ENCODE results near the gene EHD1. TPM values are rescaled to one million over a fixed set of nuclear protein-coding genes. Genes with fewer than 3 reads are reported as not detected.

EHD1 gene
- total RNA-seq, 6 donors from 2014 or later = 43.0 to 167 (median 103) TPM

DNA sequence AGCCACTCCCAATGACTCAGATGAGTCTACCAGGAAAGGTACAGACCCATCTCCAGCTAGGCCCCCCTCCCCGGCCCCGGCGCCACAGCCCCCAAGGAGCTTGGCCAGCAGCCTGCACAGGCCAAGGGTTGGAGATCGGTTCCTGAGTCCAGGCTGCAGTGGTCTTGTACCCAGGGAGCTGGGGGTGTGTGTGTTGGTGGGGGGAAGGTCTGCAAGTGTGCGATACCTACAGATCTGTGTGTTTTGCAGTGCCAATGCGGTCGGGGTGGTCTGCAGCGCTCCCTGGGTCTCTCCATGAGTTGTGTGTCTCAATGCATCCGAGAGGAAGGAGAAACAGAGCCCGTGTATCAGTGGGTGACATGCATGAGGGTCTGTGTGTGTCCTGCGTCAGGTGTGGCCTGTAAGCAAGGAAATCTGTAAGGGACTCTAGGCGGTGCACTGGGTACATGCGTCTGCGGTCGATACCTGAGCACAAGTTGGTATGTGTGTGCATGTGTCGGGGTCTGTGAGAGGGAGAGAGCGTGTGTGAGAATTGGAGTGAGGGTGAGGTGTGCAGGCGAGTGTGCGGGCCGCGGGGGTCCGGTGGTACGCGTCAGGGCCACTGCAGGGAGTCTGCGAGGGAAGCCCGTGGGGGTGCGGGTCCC lies 34.6 kb downstream of the EHD1 start:
- peak in 1 of 2 donors; percentile 87 for DNase-seq

DNA sequence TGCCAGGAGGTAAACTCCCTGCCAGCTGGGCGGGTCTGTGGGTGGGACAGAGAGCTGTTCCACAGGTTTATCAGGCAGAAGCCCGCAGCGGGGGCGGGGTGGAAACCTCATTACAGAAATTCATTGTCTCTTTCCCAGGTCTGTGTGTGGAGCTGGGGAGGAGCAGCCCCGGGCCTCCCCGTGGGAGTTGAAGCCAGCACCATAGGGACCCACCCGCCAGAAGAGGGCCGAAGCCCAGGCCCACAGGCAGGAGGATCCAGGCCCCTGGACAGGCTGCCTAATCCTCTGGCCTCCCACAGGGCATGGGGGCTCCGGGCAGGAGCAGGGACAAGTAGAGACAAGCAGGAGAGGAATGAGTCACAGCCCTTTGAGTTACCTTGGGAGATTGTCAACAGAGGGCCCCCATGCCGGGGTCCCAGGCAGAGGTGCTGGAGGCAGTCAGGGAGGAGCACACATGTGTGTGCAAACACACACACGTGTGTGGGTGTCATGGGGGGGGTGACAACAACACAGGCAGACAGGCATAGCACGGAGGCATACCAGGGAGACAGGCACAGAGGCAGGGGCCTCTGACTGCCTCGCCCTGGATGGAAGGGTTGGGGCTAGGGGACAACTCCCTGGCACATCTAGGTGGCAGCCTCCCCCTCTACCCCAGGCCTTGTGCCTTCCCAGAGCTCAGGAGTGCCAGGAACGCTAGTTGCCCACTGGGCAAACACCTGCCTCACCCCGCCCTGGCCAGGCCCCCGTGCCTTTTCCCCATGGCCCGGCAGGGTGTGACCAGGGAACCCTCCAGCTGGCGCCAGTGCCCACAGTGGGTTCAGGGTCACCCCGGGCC lies 35.4 kb downstream of the EHD1 start:
- ATAC-seq (ENCODE audit: low FRiP score in 2 of 2) = peak in 1 of 2 donors; percentile 2
- Histone ChIP-seq H3K9me3 (no peaks in the 10 kb centered on the region), H3K27ac (peak overlapping the region; percentile 77 to 88 (median 79)), H3K4me3 (peak overlapping the region in 3 of 4 donors; percentile 57 to 66 (median 59)), H3K27me3 (no peaks in the 10 kb centered on the region), H3K4me1 (peaks cover 21 to 47% (median 33%) of the 10 kb centered on the region in 4 donors), H3K36me3 (peaks cover 0 to 18% (median 12%) of the 10 kb centered on the region in 4 donors)
- no peak for TF ChIP-seq POLR2AphosphoS5 (IDR thresholded peaks at IDR 0.05)
- peak in 1 of 4 donors; percentile 34 for TF ChIP-seq POLR2A (IDR thresholded peaks at IDR 0.05)
- TF ChIP-seq, protein P1, sequence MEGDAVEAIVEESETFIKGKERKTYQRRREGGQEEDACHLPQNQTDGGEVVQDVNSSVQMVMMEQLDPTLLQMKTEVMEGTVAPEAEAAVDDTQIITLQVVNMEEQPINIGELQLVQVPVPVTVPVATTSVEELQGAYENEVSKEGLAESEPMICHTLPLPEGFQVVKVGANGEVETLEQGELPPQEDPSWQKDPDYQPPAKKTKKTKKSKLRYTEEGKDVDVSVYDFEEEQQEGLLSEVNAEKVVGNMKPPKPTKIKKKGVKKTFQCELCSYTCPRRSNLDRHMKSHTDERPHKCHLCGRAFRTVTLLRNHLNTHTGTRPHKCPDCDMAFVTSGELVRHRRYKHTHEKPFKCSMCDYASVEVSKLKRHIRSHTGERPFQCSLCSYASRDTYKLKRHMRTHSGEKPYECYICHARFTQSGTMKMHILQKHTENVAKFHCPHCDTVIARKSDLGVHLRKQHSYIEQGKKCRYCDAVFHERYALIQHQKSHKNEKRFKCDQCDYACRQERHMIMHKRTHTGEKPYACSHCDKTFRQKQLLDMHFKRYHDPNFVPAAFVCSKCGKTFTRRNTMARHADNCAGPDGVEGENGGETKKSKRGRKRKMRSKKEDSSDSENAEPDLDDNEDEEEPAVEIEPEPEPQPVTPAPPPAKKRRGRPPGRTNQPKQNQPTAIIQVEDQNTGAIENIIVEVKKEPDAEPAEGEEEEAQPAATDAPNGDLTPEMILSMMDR (IDR thresholded peaks at IDR 0.05) = no peak
- peak; percentile 64 to 77 for DNase-seq
- WGBS, 2 donors = 57 to 81% methylated on average over 4 to 18 of the region's 19 CpGs

More for the DNA sequence above, 34.6 kb downstream of the EHD1 start:
- TF ChIP-seq POLR2AphosphoS5 (IDR thresholded peaks at IDR 0.05) (no peak), POLR2A (IDR thresholded peaks at IDR 0.05) (no peak), EP300 (IDR thresholded peaks at IDR 0.05) (no peak)
- TF ChIP-seq, protein P1 (IDR thresholded peaks at IDR 0.05) = no peak
- Histone ChIP-seq H3K4me3 (peak overlapping the region; percentile 46 to 66 (median 58)), H3K27me3 (no peaks in the 10 kb centered on the region), H3K27ac (peak overlapping the region; percentile 77 to 88 (median 79)), H3K9me3 (no peaks in the 10 kb centered on the region), H3K36me3 (peaks cover 0 to 11% (median 6%) of the 10 kb centered on the region in 4 donors), H3K4me1 (peaks cover 28 to 54% (median 40%) of the 10 kb centered on the region in 4 donors)
- 40 to 48% methylated on average over 24 to 27 of the region's 27 CpGs for WGBS, 2 donors
- no peak for ATAC-seq (ENCODE audit: low FRiP score in 2 of 2)

DNA sequence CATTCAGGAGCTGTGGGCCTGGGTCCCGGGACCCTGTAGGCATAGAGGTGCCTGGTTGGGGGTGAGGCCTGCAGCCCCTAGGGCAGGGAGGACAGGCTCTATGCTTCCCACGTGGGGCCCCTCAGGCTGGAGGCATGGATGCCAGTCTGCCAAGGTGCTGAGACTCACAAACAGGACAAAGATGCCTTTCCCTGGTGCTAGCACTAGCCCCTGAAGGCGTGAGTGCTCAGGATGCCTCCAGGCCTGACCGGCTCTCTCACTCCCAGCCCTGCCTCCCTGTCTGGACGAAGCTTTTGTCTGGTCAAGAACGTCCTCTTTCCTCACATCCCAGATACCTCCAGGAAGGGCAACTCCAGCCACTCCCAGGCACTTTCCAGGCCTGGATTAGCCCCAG lies 36.1 kb downstream of the EHD1 start:
- Histone ChIP-seq H3K27me3 (no peaks in the 10 kb centered on the region), H3K4me3 (peak overlapping the region in 1 of 4 donors; percentile 66), H3K36me3 (peaks cover 0 to 22% (median 16%) of the 10 kb centered on the region in 4 donors), H3K4me1 (peaks cover 14 to 41% (median 27%) of the 10 kb centered on the region in 4 donors), H3K27ac (peak overlapping the region; percentile 77 to 88 (median 79)), H3K9me3 (no peaks in the 10 kb centered on the region)
- 72 to 81% methylated on average over 3 to 5 of the region's 6 CpGs for WGBS, 2 donors
- TF ChIP-seq, protein P1 (IDR thresholded peaks at IDR 0.05) = no peak
- no peak for TF ChIP-seq POLR2AphosphoS5 (IDR thresholded peaks at IDR 0.05)
- no peak for TF ChIP-seq POLR2A (IDR thresholded peaks at IDR 0.05)
- no peak for TF ChIP-seq EP300 (IDR thresholded peaks at IDR 0.05)
- DNase-seq (no peak), ATAC-seq (ENCODE audit: low FRiP score in 2 of 2) (no peak)

DNA sequence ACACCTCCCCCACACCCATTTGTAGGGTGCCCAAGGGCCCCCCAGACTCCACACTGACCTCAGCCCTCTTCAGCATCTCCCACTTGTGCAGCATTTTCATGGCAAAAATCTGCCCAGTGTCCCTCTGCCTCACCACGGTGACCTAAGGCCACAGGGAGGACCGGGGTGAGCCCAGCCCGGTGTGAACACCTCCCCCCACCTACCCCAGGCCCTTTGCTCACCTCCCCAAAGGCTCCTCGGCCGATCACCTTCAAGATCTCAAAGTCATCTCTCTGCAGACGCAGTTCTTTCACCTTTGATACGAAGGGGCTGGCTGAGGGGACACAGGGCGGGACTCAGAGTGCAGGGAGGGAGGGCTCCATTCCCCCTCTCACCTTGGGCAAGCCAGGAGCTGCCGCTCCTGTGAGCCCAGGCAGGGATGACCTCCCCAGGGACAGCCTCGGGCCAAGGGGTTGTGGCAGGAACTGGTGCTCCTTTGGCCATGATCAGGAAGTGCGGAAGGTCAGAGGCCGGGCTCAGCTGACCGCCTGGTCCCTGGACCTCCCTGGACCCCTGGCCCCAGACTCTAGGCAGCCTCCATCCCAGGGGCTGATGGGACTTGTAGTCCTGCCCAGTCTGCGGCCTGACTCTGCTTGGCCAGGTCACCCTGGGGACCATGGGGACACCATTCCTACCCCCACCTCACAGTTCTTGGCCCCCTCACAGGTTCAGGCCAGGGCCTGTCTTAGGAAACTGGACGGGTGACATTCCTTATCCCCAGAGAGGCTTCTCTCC lies 36.6 kb downstream of the EHD1 start:
- 87% methylated on average over 8 to 14 of the region's 15 CpGs for WGBS, 2 donors
- Histone ChIP-seq H3K4me1 (peaks cover 8 to 35% (median 23%) of the 10 kb centered on the region in 4 donors), H3K27me3 (no peaks in the 10 kb centered on the region), H3K9me3 (no peaks in the 10 kb centered on the region), H3K4me3 (no peak overlapping the region), H3K36me3 (peaks cover 0 to 22% (median 16%) of the 10 kb centered on the region in 4 donors), H3K27ac (peak overlapping the region; percentile 77 to 88 (median 79))
- DNase-seq (peak in 1 of 2 donors; percentile 51), ATAC-seq (ENCODE audit: low FRiP score in 2 of 2) (no peak)
- TF ChIP-seq EP300 (IDR thresholded peaks at IDR 0.05) = no peak
- TF ChIP-seq, protein P1 (IDR thresholded peaks at IDR 0.05) = no peak
- TF ChIP-seq POLR2A (IDR thresholded peaks at IDR 0.05) = no peak
- no peak for TF ChIP-seq POLR2AphosphoS5 (IDR thresholded peaks at IDR 0.05)

Data from upper lobe of left lung (tissue), 6 donors.